Activated naive CD4-positive, alpha-beta T cell treated with anti-CD3 and anti-CD28 coated beads, Interleukin-2, amount 50 U/mL, for 24 hours (primary cell): Measurements from ENCODE around the gene TBX3.

Experiments used
- H3K27ac Mint-ChIP-seq: one replicate; pipeline ENCODE4 v1.8.0; 2021; ENCODE audit warnings: mild to moderate bottlenecking, mixed read lengths
- H3K27me3 Mint-ChIP-seq: one replicate; pipeline ENCODE4 v1.8.0; 2021; ENCODE audit warnings: mixed read lengths
- H3K36me3 Mint-ChIP-seq: one replicate; pipeline ENCODE4 v1.8.0; 2021; ENCODE audit warnings: mixed read lengths
- H3K4me1 Mint-ChIP-seq: one replicate; pipeline ENCODE4 v1.8.0; 2021; ENCODE audit warnings: mixed read lengths
- H3K4me3 Mint-ChIP-seq: one replicate; pipeline ENCODE4 v1.8.0; 2021; ENCODE audit warnings: mild to moderate bottlenecking, mixed read lengths
- H3K9me3 Mint-ChIP-seq: one replicate; pipeline ENCODE4 v1.8.0; 2021; ENCODE audit warnings: mixed read lengths

The TBX3 gene

GRCh38 chr12:114648711-114649110 lies 35.3 kb downstream of the TBX3 start:
- Mint-ChIP-seq H3K27me3 (peaks cover 3% of the 10 kb centered on the region), H3K36me3 (no peaks in the 10 kb centered on the region), H3K4me3 (no peak overlapping the region), H3K4me1 (no peaks in the 10 kb centered on the region), H3K9me3 (no peaks in the 10 kb centered on the region), H3K27ac (no peak overlapping the region)

- H3K27ac Mint-ChIP-seq = no peak overlapping the region
- H3K9me3 Mint-ChIP-seq = no peaks in the 10 kb centered on the region
- H3K36me3 Mint-ChIP-seq = no peaks in the 10 kb centered on the region
- H3K4me1 Mint-ChIP-seq = no peaks in the 10 kb centered on the region
- no peaks in the 10 kb centered on the region for H3K27me3 Mint-ChIP-seq
- H3K4me3 Mint-ChIP-seq = no peak overlapping the region
These were observed 45.1 kb downstream of the TBX3 start for GRCh38 chr12:114638790-114639435.

DNA sequence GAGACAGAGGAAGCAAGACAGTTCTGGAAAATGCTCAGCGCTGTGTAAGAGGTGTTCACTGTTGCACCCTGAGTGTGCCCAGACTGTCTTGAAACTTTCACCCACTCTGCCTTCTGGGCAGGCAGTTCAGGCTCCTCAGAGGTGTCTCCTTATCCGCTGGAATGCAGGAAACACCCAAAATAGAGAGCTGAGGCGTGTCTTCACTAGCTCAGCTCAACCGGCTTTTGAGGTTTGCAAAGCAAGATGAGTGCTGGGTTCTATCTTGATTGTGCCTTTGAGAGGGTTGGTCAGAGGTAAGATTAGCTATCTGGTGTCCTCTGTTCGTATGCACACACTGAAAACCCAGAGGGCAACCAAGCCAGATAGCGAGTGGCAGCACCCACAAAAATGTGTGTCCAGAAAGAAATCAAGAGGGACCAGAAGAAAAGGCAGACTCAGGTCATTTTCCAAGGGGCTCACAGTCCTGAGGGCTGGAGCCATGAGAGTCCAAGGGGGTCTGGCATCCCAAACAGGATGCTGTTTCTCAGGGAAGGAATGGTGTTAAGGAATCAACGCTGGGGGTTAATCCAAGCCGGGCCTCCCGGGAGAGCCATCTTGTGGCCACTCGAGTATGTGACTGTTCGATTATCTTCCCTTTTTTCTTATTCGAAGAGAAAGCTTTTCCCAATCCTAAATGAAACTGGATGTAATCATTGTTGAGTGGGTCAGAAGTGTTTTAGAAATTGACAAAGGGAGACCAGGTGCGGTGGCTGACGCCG lies 47.1 kb downstream of the TBX3 start:
- no peaks in the 10 kb centered on the region for H3K36me3 Mint-ChIP-seq
- H3K27me3 Mint-ChIP-seq = no peaks in the 10 kb centered on the region
- H3K4me3 Mint-ChIP-seq = no peak overlapping the region
- H3K9me3 Mint-ChIP-seq = no peaks in the 10 kb centered on the region
- no peaks in the 10 kb centered on the region for H3K4me1 Mint-ChIP-seq
- no peak overlapping the region for H3K27ac Mint-ChIP-seq

DNA sequence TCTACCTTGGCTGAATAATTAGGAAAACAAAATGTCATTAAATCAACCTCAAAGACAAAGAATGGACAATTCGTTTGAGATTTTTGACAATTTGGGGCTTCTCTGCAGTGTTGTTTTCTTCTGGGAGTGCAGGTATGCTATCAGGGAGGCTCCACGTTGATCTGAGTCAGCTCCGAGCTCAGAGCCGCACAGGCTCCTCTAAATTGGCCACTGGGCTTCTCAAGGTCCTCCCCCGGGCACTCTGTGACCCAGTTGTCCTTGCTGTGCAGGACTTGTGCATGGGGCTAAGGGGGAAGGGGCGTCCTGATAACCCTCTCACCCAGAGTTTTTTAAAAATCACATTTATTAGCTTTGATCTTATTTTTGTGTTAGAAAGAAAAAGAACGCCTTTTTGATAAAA lies 52.7 kb downstream of the TBX3 start:
- Mint-ChIP-seq H3K27ac (no peak overlapping the region), H3K27me3 (no peaks in the 10 kb centered on the region), H3K4me1 (no peaks in the 10 kb centered on the region), H3K36me3 (no peaks in the 10 kb centered on the region), H3K4me3 (no peak overlapping the region), H3K9me3 (no peaks in the 10 kb centered on the region)

DNA sequence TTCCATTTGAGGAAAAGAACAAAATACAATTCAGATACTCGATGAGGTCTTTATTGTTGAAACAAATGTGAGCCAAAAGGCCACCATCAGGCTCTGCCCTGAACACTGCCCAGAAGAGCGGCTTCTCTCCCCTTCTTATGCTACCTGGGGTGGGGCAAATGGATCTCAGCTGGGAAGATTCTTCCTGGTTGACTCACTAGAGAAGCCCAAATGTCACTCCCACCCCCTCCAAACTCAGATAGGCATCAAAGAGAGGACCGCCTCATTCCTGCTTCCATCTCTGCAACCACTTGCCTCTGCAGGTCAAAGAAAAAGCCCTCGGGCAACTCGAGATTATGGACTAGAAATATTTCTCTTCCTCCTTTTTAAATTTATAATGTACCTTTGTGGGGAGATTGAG lies 55.8 kb downstream of the TBX3 start:
- no peak overlapping the region for H3K27ac Mint-ChIP-seq
- no peak overlapping the region for H3K4me3 Mint-ChIP-seq
- H3K27me3 Mint-ChIP-seq = no peaks in the 10 kb centered on the region
- no peaks in the 10 kb centered on the region for H3K4me1 Mint-ChIP-seq
- H3K9me3 Mint-ChIP-seq = no peaks in the 10 kb centered on the region
- no peaks in the 10 kb centered on the region for H3K36me3 Mint-ChIP-seq

DNA sequence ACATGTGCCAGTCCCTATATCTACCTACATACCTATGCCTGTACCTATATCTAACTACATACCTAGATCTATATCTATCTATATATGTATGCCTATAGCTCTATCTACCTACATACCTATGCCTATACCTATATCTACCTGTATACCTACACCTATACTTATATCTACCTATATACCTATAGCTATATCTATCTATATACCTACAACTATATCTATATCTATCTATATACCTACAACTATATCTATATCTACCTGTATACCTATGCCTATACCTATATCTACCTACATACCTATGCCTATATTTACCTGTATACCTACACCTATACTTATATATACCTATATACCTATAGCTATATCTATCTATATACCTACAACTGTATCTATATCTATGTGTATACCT lies 56.6 kb downstream of the TBX3 start:
- H3K4me3 Mint-ChIP-seq = no peak overlapping the region
- no peaks in the 10 kb centered on the region for H3K27me3 Mint-ChIP-seq

GRCh38 chr12:114625294-114625851 lies 58.6 kb downstream of the TBX3 start:
- no peaks in the 10 kb centered on the region for H3K27me3 Mint-ChIP-seq
- no peak overlapping the region for H3K27ac Mint-ChIP-seq
- no peaks in the 10 kb centered on the region for H3K9me3 Mint-ChIP-seq
- no peaks in the 10 kb centered on the region for H3K36me3 Mint-ChIP-seq
- H3K4me1 Mint-ChIP-seq = no peaks in the 10 kb centered on the region
- no peak overlapping the region for H3K4me3 Mint-ChIP-seq

More for the DNA sequence above, 56.6 kb downstream of the TBX3 start:
- no peaks in the 10 kb centered on the region for H3K9me3 Mint-ChIP-seq
- H3K36me3 Mint-ChIP-seq = no peaks in the 10 kb centered on the region
- H3K27ac Mint-ChIP-seq = no peak overlapping the region
- no peaks in the 10 kb centered on the region for H3K4me1 Mint-ChIP-seq

- Mint-ChIP-seq H3K9me3 (no peaks in the 10 kb centered on the region), H3K4me3 (no peak overlapping the region), H3K27me3 (no peaks in the 10 kb centered on the region), H3K27ac (no peak overlapping the region), H3K36me3 (no peaks in the 10 kb centered on the region), H3K4me1 (no peaks in the 10 kb centered on the region)
These were observed 60.2 kb downstream of the TBX3 start for GRCh38 chr12:114623737-114624136.
